Fibroblast of the aortic adventitia (primary cell): Measurements from ENCODE around the gene MARS1. TPM values are rescaled to one million over a fixed set of nuclear protein-coding genes. Genes with fewer than 3 reads are reported as not detected.

Experiments
- DNase-seq: peaks from one replicate; pipeline ENCODE4 v3.0.0-alpha.2; 2010; ENCODE audit warnings: low read depth
- H3K4me3 ChIP-seq: 2 replicates; pipeline ENCODE4 v1.5.1; 2011; ENCODE audit warnings: low read depth, mild to moderate bottlenecking, control low read depth, low read length, moderate library complexity
- CTCF ChIP-seq: IDR thresholded peaks from 2 replicates; pipeline ENCODE4 v1.5.1; 2011; ENCODE audit warnings: mild to moderate bottlenecking, low read length, control low read depth, inconsistent platforms; ENCODE audit not compliant: insufficient read depth
- total RNA-seq: library from RNA; depleted of rRNA; stranded (reverse); fragments of >200 nt; gene quantifications from 2 replicates; pipeline ENCODE4 v1.2.3, GENCODE V29; 2012; ENCODE audit warnings: low replicate concordance

Gene MARS1
- total RNA-seq, 1 donor, result 185 TPM

GRCh38 chr12:57518920-57519795 lies 31.3 kb downstream of the MARS1 start:
- peak; percentile 80 for DNase-seq
- no peak for TF ChIP-seq CTCF
- peak overlapping the region; percentile 100 for H3K4me3 ChIP-seq

GRCh38 chr12:57519796-57520052 lies 31.9 kb downstream of the MARS1 start:
- no peak for DNase-seq
- no peak for TF ChIP-seq CTCF

GRCh38 chr12:57520053-57520818 lies 32.4 kb downstream of the MARS1 start, which contains the start of gene DDIT3:
Gene DDIT3, minus strand, starts transcription at chr12:57520514. Its CDS starts 3,108 bp downstream, at chr12:57517406.
- TF ChIP-seq CTCF, result no peak
- H3K4me3 ChIP-seq, result peak within 1 kb of the TSS; percentile 100
- DNase-seq, result peak; percentile 99

More at GRCh38 chr12:57519796-57520052, 31.9 kb downstream of the MARS1 start:
- peak overlapping the region; percentile 100 for H3K4me3 ChIP-seq

GRCh38 chr12:57521525-57522010 lies 33.7 kb downstream of the MARS1 start:
- no peak for TF ChIP-seq CTCF
- no peak for DNase-seq
- H3K4me3 ChIP-seq, result no peak overlapping the region

GRCh38 chr12:57522011-57522886 lies 34.4 kb downstream of the MARS1 start, which contains the start of gene MBD6:
Gene MBD6, plus strand, starts transcription at chr12:57522824. Its CDS starts 1,480 bp downstream, at chr12:57524304.
- no peak for TF ChIP-seq CTCF
- DNase-seq, result peak; percentile 95
- peak within 1 kb of the TSS; percentile 86 for H3K4me3 ChIP-seq
